Kidney epithelial cell (primary cell): Measurements from ENCODE around the gene ELFN2. TPM values are rescaled to one million over a fixed set of nuclear protein-coding genes. Genes with fewer than 3 reads are reported as not detected.

Source experiments
- DNase-seq: peaks from one replicate; pipeline ENCODE4 v3.0.0-alpha.2; 2010; ENCODE audit warnings: low read depth
- H3K27me3 ChIP-seq: 2 replicates; pipeline ENCODE4 v1.6.0; 2011; ENCODE audit warnings: low read length; ENCODE audit not compliant: control insufficient read depth, insufficient read depth
- H3K36me3 ChIP-seq: 2 replicates; pipeline ENCODE4 v1.5.1; 2011; ENCODE audit warnings: low read length; ENCODE audit not compliant: control insufficient read depth, insufficient read depth
- H3K4me3 ChIP-seq: 2 replicates; pipeline ENCODE4 v1.5.1; 2011; ENCODE audit warnings: low read depth, mild to moderate bottlenecking, control low read depth, low read length
- CTCF ChIP-seq: IDR thresholded peaks from 2 replicates; pipeline ENCODE4 v1.5.1; 2011; ENCODE audit warnings: mild to moderate bottlenecking, moderate library complexity, low read length, control low read depth, inconsistent platforms; ENCODE audit not compliant: insufficient read depth, poor library complexity, severe bottlenecking
- total RNA-seq: library from RNA; depleted of rRNA; stranded (reverse); fragments of >200 nt; gene quantifications from 2 replicates; pipeline ENCODE4 v1.2.3, GENCODE V29; 2015

Gene ELFN2
- 0.82 and 0.96 TPM in 2 replicates for total RNA-seq

GRCh38 chr22:37427135-37427710 lies at the start of gene ELFN2:
ELFN2 (minus strand) TSS chr22:37427479; CDS start chr22:37375534, 51,945 bp downstream.
- TF ChIP-seq CTCF: no peak
- DNase-seq: no peak
- Histone ChIP-seq H3K27me3 (no peaks in the 10 kb centered on the region), H3K4me3 (peak within 1 kb of the TSS; percentile 79), H3K36me3 (no peaks in the 10 kb centered on the region)

GRCh38 chr22:37476389-37477329 lies 49.4 kb upstream of the ELFN2 start:
- TF ChIP-seq CTCF: no peak
- Histone ChIP-seq H3K27me3 (no peaks in the 10 kb centered on the region), H3K4me3 (no peak overlapping the region), H3K36me3 (no peaks in the 10 kb centered on the region)
- no peak for DNase-seq

GRCh38 chr22:37474447-37475090 lies 47.3 kb upstream of the ELFN2 start:
- TF ChIP-seq CTCF: no peak
- Histone ChIP-seq H3K36me3 (no peaks in the 10 kb centered on the region), H3K4me3 (no peak overlapping the region), H3K27me3 (no peaks in the 10 kb centered on the region)
- DNase-seq: no peak

- Histone ChIP-seq H3K4me3 (no peak overlapping the region), H3K36me3 (no peaks in the 10 kb centered on the region), H3K27me3 (no peaks in the 10 kb centered on the region)
- DNase-seq: no peak
- TF ChIP-seq CTCF: no peak
Measured at GRCh38 chr22:37473437-37473946, 46.2 kb upstream of the ELFN2 start.

- DNase-seq: no peak
Measured at GRCh38 chr22:37472418-37473006, 45.2 kb upstream of the ELFN2 start.

More at GRCh38 chr22:37472418-37473006, 45.2 kb upstream of the ELFN2 start:
- H3K27me3 ChIP-seq: no peaks in the 10 kb centered on the region
- peak; percentile 75 for TF ChIP-seq CTCF
- no peaks in the 10 kb centered on the region for H3K36me3 ChIP-seq
- H3K4me3 ChIP-seq: no peak overlapping the region
